Amniotic stem cell (primary cell): ENCODE data around the gene ZFYVE21.

Experiments
- DNase-seq: peaks from one replicate; lab custom pipeline; 2025; lab: John Stamatoyannopoulos, UW

The ZFYVE21 gene

GRCh38 chr14:103692159-103692558, 23.5 kb upstream of the ZFYVE21 start:
- no peak for DNase-seq

- no peak for DNase-seq
Observed at GRCh38 chr14:103692871-103693270, 22.7 kb upstream of the ZFYVE21 start.

DNA sequence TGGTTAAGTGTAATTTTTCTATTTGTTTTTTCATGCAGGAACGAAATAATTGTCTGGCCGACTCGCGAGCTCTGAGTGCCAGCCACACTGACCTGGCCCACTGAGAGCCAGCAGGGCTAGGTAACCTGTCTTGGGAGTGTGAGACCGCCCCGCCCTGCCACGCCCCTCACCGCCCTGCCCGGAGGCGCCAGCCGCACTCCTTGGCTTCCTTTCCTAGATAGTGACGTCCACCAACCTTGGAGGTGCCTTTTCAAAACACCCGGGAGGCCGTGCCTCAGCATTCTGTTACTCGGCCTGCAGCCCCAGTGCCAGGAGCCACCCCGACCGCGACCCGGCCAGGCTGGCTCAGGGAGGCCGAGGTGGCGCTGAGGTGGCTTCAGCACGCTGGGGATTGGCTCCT, 22.1 kb upstream of the ZFYVE21 start:
- no peak for DNase-seq

GRCh38 chr14:103694572-103695026, 21.0 kb upstream of the ZFYVE21 start:
- DNase-seq, result no peak

DNA sequence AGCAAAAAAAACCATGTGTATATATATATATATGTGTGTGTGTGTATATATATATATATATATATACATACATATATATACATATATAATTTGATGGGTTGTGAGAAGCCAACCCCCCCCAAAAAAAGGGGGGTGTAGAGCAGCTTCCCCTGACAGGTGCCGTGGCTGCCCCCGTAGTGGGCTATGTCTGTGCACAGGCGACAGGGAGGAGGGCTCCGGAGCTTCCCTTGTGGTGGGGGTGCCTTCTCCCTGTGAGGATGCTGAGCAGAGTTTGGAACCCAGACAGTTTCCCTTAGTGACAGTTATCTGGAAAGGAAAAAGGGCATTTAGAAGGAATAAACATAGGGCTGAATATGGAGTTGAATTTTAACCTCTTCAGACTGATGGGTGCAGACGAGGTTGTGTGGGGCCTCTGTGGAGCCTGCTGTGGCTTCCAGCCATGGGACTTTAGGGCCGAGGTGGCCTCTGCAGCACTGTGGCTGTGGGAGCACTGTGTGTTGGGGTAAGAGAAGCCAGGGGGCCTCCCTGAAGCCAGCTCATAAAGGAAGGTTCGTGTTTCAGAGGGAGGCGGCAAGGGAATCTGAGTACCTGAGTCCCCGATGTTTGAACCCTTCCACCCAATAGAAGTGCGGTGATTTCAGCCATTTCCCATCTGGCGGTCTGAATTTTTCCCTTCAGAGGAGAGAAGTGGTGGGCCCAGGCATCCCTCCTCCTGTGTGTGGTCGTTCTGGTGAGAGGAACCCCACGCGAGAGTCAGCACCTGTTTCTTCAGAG, 20.1 kb upstream of the ZFYVE21 start:
- no peak for DNase-seq

DNA sequence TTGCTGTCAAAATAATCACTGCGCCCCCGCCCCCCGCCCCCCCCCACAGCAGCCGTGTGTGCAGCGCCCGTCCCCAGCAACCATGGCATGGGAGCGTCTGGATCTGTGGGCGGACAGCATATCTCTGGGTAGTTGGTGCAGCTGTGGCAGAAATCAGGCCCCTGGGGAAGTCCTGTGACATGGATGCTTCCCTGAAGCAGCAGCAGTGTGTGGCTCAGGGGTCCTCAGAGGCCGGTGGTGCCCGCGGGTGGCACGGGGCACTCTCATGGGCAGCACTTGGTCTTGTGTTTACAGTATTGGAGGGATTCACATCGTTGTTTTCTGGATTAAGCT, 19.6 kb upstream of the ZFYVE21 start:
- no peak for DNase-seq

DNA sequence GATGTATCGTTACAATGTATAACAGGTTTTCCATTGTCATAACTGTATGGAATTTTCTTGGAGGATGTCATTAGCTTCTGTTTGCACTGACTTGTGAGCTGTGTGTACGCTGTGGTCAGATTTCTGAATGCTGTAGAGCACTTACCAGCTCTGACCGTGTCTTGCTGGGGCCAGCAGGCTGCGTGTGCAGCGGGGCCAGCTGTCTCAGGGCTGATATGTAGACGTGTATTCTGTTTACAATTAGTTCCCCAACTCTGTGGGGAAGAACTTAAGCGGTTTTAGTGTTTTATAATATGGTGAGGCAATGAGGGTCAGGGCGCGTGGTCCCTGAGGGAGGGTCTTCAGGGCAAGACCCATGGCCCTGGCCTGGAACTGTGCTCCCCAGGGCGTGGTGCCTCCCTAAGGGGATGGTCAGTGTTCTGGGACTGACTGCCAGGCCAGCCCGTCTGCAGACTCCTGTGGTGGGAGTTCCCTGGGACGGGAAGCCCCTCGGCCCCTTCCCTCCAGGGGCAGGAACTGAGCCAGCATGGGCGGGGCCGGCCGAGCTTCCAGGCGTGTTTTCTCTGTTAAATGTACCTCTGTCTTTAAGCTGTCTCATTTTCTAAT, 19.0 kb upstream of the ZFYVE21 start:
- no peak for DNase-seq

DNA sequence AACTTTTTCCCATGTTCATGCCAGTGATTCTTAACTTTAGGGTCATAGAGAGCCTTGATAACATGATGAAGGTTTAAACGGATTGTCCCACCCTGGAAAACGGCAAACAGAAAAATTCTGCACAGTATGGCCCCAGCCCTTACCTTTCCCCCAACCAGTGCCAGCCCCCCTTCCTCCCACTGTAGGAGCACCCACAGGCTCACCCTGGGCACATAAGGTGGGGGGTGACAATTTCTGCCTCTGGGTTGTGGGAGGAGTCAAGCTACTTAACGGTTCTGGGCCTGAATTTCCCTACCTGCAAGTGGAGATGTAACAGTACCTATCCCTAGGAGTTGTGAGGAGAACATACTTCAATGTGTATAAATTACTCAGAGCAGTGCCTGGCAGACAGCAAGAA, 18.4 kb upstream of the ZFYVE21 start:
- no peak for DNase-seq

DNA sequence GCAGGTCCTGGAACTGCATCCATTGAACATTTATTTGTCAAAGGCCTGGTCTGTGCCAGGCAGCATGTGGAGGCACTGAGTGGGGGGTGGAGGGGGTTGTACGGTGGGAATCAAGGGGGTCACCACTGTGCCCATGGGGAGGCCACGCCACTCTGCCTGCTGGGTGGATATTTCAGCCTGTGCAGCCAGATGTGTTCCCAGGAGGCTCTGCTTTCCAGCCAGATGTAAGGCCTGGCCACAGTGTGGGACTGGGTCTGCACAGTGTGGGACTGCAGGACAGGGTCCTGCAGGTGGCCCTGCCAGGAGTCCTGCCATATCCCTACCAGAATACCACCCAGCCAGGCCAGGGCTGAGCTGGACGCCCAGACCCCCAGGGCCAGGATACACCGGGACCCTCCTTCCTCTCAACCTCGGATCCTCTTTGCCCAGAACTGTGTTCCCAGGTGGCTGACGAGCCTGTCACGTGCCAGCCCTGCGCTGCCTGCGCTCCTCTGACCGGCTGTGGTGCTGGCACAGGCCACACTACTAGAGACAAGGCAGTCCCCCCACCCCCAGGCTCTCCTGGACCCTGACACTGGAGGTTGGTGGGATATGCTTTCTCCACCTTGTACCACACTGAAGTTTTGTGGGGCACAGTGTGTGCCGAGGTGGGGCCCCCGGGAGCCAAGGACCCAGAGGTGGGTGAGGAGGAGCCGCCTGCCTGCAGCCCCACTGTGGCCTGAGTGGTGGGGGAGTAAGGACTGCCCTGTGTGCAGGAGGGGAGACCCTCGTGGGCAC, 17.8 kb upstream of the ZFYVE21 start:
- DNase-seq, result no peak

GRCh38 chr14:103698380-103699260, 17.0 kb upstream of the ZFYVE21 start:
- DNase-seq, result no peak

DNA sequence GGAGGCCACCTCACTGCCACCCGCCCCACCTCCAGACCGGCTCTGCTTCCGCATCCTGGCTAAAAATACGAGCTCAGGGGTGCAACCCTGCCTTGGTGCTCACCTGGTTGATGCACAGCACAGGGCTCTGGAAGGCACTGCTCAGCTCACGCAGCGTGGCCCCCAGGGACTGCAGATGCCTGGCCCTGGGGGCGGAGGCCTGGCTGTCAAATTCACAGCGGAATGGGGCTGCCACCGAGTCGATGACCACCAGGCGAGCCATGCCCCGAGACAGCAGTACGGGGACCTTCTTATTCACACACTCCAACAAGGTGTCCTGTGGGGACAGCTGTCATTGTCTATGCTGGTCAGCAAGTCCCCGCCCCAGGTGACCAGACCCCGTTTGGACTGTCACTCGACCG, 16.3 kb upstream of the ZFYVE21 start:
- DNase-seq, result no peak

- no peak for DNase-seq
Observed at GRCh38 chr14:103699901-103700752, 15.5 kb upstream of the ZFYVE21 start.

GRCh38 chr14:103700753-103701490, 14.7 kb upstream of the ZFYVE21 start:
- no peak for DNase-seq

- DNase-seq, result no peak
Observed at GRCh38 chr14:103702095-103702494, 13.5 kb upstream of the ZFYVE21 start.

DNA sequence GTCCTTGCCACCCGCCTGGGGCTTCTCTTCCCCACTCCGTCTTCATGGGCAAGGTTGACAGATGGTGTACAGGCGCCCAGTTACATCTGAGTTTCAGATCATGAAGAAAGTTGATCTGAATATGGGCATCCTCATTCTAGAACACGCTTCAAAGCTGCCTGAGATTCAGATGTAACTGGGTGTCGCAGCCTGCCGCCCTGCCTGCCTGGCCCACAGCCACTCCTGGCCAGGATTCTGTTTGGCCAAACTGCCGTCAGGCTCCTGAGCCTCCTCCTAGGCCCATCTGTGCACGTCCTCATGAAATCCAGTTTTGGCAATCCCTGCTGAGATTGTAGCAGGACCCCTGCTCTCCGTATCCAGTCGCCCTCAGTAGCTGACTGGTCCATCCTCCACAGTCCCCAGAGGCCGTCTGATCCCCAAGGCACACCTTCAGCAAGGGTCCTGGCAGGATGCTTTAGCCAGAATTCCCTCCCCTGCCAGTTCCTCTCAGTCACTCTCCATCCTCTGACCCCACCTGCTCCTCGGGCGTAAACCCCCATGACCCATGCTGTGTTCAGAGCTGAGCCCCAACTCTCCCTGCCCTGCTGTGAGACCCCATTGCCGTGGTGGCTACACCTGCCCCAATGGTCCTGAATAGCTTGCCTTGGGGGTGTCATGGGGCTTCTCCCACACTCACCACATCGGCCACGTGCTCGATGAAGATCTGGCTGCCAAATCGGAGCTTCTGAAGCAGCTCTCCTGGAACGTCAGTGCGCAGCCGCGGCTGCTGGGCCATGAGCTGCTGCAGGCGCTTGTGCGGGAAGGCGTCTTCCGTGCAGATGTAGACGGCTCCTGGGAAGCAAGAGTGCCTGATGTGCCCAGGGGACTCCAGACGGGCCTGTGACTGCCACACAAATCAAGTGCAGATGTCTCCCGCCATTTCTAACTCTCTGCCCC, 12.8 kb upstream of the ZFYVE21 start:
- DNase-seq, result no peak

- DNase-seq, result no peak
Observed at GRCh38 chr14:103703433-103704385, 11.9 kb upstream of the ZFYVE21 start.

DNA sequence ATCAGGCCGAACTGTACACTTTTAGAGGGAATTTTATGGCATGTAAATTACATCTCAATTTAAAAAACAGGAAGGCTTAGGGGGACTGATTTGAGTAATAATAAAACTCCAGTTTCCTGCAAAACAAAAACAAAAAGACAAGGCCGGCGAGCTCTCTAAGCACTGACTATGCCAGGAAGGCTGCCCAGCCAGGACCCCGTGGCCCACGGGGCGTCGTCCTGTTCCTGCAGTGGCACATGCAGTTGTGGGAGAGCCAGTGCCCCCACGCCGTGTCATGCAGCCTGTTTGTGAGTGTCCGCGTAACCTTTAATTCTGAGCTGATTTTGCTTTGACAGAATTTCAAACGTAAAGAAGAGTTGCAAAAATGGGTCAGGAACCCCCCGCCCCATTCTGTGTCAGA, 10.9 kb upstream of the ZFYVE21 start:
- no peak for DNase-seq

DNA sequence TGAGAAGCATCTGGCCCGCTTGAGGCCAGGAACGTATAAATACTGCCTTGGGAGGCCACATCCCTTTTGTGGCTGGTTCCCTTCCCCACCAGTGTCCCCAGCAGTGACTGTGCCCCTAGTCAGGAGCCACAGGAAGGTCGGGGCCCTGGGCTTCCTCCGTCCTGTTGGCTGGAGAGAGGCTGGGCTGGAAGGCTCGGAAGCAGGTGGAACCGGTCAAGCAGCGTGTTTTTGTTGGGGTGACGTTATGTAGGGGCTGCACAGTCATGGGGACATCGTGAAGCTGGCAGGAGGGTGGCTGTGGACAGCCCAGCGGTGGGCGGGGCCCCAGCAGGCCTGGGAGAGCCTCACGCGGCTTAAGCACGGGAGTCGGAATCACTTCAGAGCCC, 10.5 kb upstream of the ZFYVE21 start:
- no peak for DNase-seq
